LHCN-M2 (cell line): Measurements from ENCODE around the gene MRPL41. TPM values are rescaled to one million over a fixed set of nuclear protein-coding genes. Genes with fewer than 3 reads are reported as not detected.
"Not testable (repeated sequence)": the region's sequence is repeated elsewhere in the genome, so short reads cannot be mapped to it uniquely, and the experiment has no call there.

Source experiments
- DNase-seq: peaks from one replicate; pipeline ENCODE4 v3.0.0-alpha.2; 2012; ENCODE audit warnings: low read depth
- total RNA-seq: library from RNA; depleted of rRNA; stranded (reverse); fragments of >200 nt; gene quantifications from 2 replicates; pipeline ENCODE4 v1.2.3, GENCODE V29; 2014

MRPL41 gene
- total RNA-seq, 1 experiment from 2014 or later: 63.0 TPM

- DNase-seq: no peak
These were observed 516 bp downstream of the MRPL41 start for GRCh38 chr9:137552022-137552768.

GRCh38 chr9:137553654-137554053, 2.0 kb downstream of the MRPL41 start:
- DNase-seq: not testable (repeated sequence)

DNA sequence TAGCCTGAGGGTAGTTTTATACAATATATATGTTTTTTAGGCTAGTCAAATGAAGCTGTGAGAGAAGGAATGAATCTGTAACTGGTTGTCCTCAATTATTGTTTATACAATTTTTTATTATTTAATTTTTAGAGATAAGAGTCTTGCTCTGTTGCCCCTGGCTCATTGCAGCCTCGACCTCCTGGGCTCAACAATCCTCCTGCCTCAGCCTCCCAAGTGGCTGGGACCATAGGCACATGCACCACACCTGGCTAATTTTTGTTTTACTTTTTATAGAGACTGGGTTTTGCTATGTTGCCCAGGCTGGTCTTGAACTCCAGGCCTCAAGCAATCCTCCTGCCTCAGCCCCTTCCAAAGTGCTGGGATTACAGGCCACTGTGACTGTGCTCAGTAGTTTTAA, 2.7 kb downstream of the MRPL41 start:
- DNase-seq: no peak

DNA sequence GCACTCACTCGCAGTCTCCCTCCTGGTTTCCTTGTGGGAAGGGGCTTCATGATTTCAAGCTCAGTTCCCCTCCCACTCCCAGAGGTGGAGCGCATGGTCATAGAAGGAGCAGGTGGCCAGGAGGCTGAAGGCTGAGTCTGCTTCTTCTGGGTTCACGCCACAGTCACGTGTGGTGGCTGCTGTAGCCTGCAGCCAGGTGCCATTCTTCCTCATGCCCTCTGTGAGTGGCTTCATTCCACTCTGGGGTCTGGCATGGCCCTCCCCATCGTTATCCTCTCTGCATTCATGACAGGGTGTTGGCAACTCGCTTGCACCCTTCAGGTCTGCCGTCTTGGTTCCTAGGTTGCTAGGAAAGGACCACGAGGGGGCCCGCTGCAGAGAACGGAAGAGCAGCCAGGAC, 3.5 kb downstream of the MRPL41 start:
- DNase-seq: no peak

GRCh38 chr9:137556069-137556838, 4.6 kb downstream of the MRPL41 start:
- DNase-seq: peak; percentile 26

DNA sequence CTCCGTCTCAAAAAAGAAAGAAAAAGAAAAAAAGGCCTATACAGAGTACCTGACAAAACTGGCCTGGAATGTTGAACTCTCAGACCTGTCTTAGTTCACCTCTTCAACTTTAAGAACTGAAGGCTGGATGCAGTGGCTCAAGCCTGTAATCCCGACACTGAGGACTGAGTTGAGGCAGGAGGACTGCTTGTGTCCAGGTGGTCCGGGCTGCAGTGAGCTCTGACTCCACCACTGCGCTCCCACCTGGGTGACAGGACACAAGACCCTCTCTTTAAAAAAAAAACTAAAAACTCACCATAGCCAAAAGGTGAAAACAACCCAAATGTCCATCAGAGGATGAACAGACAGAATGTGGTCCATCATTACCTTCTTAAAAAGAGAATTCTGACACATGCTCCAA, 6.4 kb downstream of the MRPL41 start:
- DNase-seq: no peak

DNA sequence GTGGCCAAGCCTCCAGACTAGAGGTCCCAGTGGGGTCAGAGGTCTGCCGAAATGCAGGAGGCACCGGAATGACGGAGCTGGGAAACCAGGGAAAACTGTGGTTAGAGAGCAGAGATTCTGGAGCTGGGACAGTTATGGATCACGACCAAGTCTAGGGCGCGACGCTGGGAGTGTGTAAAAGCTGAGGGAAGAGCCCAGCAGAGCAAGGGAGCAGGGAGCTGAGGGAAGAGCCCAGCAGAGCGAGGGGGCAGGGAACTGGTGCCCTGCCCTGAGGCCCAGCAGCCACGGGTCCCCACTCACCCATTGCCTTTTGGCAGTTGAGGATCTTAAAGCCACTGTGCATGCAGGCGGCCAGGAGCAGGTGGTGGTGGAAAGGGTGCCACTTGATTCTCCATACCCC, 12.5 kb downstream of the MRPL41 start:
- DNase-seq: no peak

GRCh38 chr9:137564817-137565411, 13.2 kb downstream of the MRPL41 start:
- no peak for DNase-seq

- not testable (repeated sequence) for DNase-seq
These were observed 16.8 kb downstream of the MRPL41 start for GRCh38 chr9:137568445-137568844.

- no peak for DNase-seq
These were observed 18.0 kb downstream of the MRPL41 start for GRCh38 chr9:137569609-137570203.

GRCh38 chr9:137570566-137570965, 18.9 kb downstream of the MRPL41 start:
- no peak for DNase-seq

- no peak for DNase-seq
These were observed 22.5 kb downstream of the MRPL41 start for GRCh38 chr9:137574192-137574591.

- no peak for DNase-seq
These were observed 23.7 kb downstream of the MRPL41 start for GRCh38 chr9:137575364-137575715.

DNA sequence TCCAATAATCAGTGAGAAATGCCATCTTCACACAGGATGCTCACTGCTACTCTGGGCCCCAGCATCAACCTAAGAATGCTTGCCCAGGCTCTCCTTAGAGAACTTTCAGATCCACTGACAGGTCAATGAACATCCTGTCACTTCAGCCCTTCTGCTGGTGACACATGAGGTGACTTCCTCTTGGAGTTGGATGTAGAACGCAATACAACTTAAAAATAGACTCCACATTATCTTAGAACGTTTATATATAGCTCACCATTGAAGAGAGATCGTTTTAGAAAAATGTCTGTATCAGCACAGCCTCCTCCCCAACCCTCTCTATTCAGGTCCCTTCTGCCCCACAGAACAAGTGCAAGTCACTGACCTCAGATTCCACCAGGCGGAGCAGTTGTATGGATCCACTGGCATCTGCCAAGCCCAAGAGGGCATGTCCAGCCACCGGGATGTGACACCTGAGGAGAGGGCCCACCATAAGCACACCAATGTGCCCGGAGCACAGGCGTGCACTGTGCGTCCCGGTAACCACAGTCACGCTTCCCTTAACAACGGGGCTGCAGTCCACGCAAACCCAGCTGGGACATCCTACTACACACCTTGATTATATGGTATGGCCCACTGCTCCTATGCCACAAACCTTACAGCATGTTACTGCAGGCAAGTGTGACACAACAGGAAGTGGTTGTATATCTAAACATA, 24.2 kb downstream of the MRPL41 start:
- DNase-seq: no peak

DNA sequence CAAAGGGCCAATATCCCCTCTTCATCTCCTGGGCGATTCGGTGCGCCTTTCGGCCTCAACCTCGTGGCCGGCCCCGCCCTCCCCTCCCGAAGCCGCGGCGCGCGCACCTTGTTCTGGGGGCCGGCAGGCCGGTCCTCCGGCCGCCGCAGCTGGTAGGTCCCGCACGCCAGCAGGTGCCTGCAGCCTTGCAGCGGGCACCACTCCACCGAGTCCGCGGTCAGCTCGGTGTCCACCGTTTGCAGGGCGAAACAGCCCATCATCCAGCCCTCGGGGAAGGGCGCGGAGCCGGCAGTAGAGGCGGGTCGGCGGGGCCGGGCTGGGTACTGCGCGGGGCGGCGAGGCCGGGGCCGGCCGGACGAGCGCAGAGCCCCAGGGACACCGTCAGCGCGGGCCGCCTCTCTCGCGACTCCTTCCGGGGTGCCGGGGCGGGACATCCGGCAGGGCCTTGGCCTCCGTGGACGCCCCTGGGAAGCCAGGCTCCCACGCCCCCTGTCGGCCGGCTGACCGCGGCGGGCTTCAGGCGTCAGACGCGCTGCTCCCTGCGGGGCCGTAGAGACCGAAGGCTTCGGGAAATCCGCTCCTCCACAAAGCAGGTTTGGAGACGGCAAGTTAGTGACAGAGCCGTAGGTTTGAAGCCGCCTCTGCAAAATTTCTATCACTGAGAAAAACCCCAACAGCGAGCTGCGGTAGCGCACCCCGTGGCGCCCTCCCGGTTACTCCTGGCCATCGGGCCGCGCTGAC, 27.0 kb downstream of the MRPL41 start, which contains the start of gene DPH7:
Gene DPH7 (minus strand): TSS at position 408 of the 741 bp plus-strand sequence. CDS start 148 bp downstream, at position 260.
- peak; percentile 90 for DNase-seq

GRCh38 chr9:137579259-137579604, 27.6 kb downstream of the MRPL41 start:
- no peak for DNase-seq

- no peak for DNase-seq
These were observed 28.7 kb downstream of the MRPL41 start for GRCh38 chr9:137580209-137580953.

DNA sequence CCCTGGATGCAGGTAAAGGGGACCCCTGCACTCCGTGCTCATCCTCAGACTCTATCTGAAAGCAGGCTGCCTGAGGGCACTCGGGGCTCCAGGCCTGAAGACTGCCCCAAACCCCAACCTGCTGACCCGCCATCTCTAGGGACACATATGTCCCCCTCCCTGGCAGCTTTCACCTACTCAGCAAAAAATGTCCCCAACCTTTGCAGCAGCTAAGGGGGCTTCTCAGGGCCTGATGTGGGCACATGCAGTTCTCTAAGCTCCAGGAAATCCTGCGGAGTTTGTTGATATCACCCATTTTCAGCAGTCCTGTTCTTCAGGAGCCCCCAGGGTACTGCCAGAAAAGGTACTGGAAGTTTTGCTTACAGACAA, 29.3 kb downstream of the MRPL41 start:
- no peak for DNase-seq

DNA sequence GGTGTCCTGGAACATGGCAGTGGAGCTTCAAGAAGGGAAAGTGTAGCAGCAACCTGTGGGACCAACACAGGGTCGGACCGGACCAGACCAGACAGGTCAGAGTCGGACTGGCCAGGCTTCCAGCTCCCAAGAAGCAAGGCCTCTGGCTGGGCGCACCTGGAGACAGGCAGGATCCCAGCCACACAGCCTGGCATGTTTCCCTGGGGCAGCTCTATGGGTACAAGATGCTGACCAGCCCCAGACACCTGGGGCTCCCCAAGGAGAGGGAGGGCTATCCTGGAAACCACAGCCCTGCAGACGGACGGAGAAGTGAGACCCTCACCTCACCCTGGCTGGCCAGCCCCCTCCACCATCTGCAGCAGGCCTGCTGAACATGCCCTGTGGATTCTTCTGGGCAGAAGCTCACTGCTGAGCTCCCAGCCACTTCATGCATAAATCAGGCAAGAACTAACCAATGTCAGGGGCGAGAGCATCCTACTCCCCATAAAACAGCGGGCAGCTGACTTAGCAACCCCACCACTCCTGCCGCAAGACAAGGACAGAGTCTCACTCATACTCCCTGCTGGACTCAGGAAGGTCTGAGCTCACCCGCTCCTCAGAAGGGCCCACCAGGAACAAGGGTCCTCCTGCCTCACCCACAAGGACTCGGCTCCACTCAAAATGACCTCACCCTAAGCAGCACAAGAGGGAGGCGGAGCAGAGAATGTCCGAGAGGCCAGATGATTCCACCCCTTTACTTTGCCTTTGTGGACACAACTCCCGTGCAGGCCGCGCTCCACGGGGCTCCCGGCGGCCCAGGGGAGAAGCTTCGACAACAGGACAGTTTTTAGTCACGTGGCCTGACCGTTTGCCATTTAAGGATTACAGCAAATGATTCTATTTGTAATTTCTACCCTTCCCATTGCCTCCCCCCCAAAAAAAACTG, 29.9 kb downstream of the MRPL41 start:
- no peak for DNase-seq
